Mesothelial cell of epicardium (in vitro differentiated cells): ENCODE data around the gene EDC3. TPM values are rescaled to one million over a fixed set of nuclear protein-coding genes. Genes with fewer than 3 reads are reported as not detected.
A peak's percentile ranks its signal among the peaks of the same experiment; 100 is the strongest.

ENCODE experiments used
- DNase-seq, 2 experiments: peaks; one replicate each; pipeline ENCODE4 v3.0.0; 2021; ENCODE audit warnings: low spot score in 2 of 2; ENCODE audit not compliant: unreplicated experiment in 2 of 2
- H3K27ac Mint-ChIP-seq: 2 replicates; pipeline ENCODE4 v1.8.0; 2021; ENCODE audit warnings: mixed read lengths
- H3K27me3 Mint-ChIP-seq: 2 replicates; pipeline ENCODE4 v1.8.0; 2021; ENCODE audit warnings: low read depth, mixed read lengths
- H3K36me3 Mint-ChIP-seq: 2 replicates; pipeline ENCODE4 v1.8.0; 2021; ENCODE audit warnings: mixed read lengths
- H3K4me1 Mint-ChIP-seq: 2 replicates; pipeline ENCODE4 v1.8.0; 2021; ENCODE audit warnings: mixed read lengths
- H3K4me3 Mint-ChIP-seq: 2 replicates; pipeline ENCODE4 v1.8.0; 2021; ENCODE audit warnings: mild to moderate bottlenecking, moderate library complexity, mixed read lengths
- H3K9me3 Mint-ChIP-seq: 2 replicates; pipeline ENCODE4 v1.8.0; 2021; ENCODE audit warnings: mixed read lengths
- total RNA-seq: library from RNA; stranded (reverse); gene quantifications from 3 replicates; pipeline ENCODE4 v1.2.1, GENCODE V29; 2021
- TF ChIP-seq, protein P1 (sequence below): fragments of 200-600 bp; sonication (generic); IDR thresholded peaks from one replicate; pipeline ENCODE4 v1.5.0; 2021; ENCODE audit warnings: antibody characterized with exemption; ENCODE audit not compliant: unreplicated experiment

EDC3 gene
- total RNA-seq, 1 donor from 2014 or later = 69.5 TPM

DNA sequence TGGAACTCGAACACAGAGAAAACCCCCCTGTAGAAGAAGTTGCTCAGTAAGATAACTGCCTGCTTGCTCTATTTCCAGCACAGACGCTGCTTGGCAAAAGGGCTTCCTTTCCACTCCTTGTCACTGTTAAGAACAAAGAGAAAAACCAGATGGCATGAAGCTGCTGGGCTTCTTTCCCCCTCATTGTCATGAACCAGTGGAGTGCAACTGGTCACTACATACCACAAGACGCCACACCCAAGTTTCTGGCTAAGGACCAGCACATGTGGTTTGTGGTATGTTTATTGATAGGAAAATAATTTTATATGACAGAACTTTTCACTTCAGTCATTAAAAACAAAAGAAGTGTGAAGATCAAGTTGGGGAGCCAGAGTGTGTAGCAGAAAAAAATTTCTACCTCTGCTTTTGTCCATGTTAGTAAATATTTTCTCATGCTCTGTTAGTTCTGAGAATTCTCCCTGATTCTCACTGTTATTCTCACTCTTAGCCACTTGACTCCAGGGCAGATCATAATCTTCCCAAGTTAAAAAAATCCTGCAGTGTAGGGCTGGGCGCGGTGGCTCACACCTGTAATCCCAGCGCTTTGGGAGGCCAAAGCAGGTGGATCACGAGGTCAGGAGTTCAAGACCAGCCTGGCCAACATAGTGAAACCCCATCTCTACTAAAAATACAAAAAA, 42.3 kb downstream of the EDC3 start:
- no peak for DNase-seq
- no peaks in the 10 kb centered on the region for H3K9me3 Mint-ChIP-seq
- no peaks in the 10 kb centered on the region for H3K27me3 Mint-ChIP-seq
- peaks cover 13% of the 10 kb centered on the region for H3K36me3 Mint-ChIP-seq
- peak overlapping the region; percentile 87 for H3K27ac Mint-ChIP-seq
- H3K4me1 Mint-ChIP-seq = peaks cover 15% of the 10 kb centered on the region
- TF ChIP-seq, protein P1, sequence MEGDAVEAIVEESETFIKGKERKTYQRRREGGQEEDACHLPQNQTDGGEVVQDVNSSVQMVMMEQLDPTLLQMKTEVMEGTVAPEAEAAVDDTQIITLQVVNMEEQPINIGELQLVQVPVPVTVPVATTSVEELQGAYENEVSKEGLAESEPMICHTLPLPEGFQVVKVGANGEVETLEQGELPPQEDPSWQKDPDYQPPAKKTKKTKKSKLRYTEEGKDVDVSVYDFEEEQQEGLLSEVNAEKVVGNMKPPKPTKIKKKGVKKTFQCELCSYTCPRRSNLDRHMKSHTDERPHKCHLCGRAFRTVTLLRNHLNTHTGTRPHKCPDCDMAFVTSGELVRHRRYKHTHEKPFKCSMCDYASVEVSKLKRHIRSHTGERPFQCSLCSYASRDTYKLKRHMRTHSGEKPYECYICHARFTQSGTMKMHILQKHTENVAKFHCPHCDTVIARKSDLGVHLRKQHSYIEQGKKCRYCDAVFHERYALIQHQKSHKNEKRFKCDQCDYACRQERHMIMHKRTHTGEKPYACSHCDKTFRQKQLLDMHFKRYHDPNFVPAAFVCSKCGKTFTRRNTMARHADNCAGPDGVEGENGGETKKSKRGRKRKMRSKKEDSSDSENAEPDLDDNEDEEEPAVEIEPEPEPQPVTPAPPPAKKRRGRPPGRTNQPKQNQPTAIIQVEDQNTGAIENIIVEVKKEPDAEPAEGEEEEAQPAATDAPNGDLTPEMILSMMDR = no peak
- no peak overlapping the region for H3K4me3 Mint-ChIP-seq

DNA sequence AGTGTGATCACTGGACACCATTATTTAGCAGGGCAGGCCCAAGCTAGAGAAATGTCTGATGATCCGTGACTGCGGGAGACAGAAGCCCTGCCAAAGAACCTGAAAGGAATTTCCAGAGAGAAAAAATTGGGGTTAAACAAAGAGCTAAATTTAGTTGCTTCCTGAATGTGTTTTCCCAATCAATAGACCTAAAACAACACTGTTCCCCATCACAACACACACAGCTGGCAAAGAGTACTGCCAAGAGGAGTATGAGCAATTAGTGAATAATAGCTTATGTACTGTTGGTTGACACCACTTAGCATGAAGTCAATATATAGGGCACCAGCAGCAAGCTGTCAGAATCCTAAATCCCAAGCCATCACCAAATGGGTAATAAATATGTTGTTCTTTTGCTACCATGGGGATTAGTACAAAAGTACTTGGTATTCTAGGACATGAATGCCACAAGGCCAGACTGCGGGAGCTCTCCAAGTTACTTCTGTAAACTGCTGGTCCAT, 44.5 kb downstream of the EDC3 start:
- no peak for DNase-seq
- no peak overlapping the region for H3K4me3 Mint-ChIP-seq
- peaks cover 30% of the 10 kb centered on the region for H3K4me1 Mint-ChIP-seq
- no peaks in the 10 kb centered on the region for H3K9me3 Mint-ChIP-seq
- TF ChIP-seq, protein P1 = no peak
- no peak overlapping the region for H3K27ac Mint-ChIP-seq
- peaks cover 14% of the 10 kb centered on the region for H3K36me3 Mint-ChIP-seq
- H3K27me3 Mint-ChIP-seq = no peaks in the 10 kb centered on the region

DNA sequence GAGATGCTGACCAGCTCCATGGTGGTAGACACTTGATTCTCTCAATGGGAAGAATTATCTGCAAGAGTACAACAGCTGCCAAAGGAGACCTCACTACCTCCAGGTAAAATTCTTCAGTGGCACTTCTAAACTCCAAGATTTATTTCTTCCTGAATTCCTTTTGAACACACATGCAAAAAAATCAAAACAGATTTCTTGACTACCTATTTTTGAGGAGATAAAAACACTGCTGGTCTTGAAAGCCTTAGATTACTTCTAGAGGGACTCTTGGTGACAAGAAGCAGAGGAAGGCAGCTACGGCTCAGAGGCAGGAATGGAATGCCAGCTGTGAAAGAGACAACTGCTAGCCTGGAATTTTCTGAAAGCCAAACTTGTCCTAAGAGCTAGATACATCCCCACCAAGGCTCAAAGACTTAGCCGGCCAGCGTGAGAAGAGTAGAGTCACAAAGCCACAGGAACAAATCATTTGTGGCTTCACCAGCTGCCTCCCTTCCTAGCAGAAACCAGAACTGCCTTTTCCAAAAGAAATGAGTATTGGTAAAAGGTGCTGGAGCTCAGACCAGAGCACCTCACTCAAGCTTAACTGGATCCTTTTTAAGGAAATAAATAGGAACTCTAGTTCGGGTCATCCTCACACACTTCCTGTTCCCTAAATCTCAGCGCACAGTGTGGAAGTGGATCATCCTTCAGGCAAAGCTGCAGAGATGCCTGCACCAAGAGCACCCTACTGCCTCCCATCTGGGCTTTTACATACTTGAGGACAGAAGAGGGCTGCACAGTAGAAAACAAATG, 47.6 kb downstream of the EDC3 start:
- H3K27ac Mint-ChIP-seq = peak overlapping the region; percentile 76

DNA sequence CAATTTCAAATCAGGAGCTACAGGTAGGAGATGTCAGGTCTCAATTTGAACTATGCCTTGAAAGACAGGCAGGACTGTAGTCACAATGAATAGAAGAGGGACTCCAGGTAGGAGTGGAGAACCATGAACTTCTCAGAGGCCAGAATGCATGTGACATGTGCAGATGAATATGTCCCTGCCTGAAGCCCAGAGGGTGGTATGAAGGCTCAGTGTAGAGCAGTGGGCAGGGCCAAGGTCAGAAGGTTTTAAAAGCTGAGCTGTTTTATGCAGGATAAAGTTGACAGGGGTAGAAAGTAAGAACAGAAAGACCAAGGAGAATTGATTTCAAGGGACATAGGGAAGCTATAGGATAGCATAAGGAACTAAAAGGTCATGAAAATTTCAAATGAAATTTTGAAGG, 49.3 kb downstream of the EDC3 start:
- Mint-ChIP-seq H3K36me3 (peaks cover 12% of the 10 kb centered on the region), H3K27me3 (no peaks in the 10 kb centered on the region), H3K27ac (no peak overlapping the region), H3K4me3 (no peak overlapping the region), H3K4me1 (peaks cover 46% of the 10 kb centered on the region), H3K9me3 (no peaks in the 10 kb centered on the region)
- TF ChIP-seq, protein P1 = no peak
- no peak for DNase-seq

More for the DNA sequence above, 47.6 kb downstream of the EDC3 start:
- TF ChIP-seq, protein P1 = no peak
- DNase-seq = no peak
- Mint-ChIP-seq H3K27me3 (no peaks in the 10 kb centered on the region), H3K4me3 (no peak overlapping the region), H3K4me1 (peaks cover 31% of the 10 kb centered on the region), H3K36me3 (peaks cover 14% of the 10 kb centered on the region), H3K9me3 (no peaks in the 10 kb centered on the region)

DNA sequence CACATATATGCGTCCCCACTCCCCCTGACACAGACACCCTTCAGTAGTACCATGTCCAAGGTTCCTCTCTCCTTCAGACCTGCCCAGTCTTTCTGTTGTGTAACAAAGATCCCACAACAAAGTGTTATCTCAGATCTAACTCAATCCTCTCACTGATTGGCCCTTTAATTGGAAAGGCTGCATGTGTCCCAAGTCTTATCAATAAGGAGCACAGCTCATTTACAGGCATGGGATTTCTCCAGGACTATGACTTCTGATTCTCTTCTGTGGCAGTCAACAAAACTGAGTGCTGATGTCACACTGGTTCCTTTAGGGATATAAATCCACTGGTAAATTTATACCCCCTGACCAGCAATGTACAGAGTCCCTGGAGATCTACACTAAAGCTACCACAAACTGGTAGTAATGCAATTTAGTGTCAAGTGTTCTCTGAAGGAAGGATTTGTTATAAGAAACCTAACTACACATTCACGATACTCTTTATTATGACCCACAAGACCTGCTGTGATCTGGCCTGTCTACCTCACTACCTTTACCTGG, 52.1 kb downstream of the EDC3 start:
- no peaks in the 10 kb centered on the region for H3K27me3 Mint-ChIP-seq
- H3K36me3 Mint-ChIP-seq = peaks cover 9% of the 10 kb centered on the region
- peaks cover 52% of the 10 kb centered on the region for H3K4me1 Mint-ChIP-seq
- TF ChIP-seq, protein P1 = no peak
- H3K27ac Mint-ChIP-seq = peak overlapping the region; percentile 79
- no peak for DNase-seq
- H3K9me3 Mint-ChIP-seq = no peaks in the 10 kb centered on the region
- H3K4me3 Mint-ChIP-seq = no peak overlapping the region
